NCI-H510A (cell line): ENCODE results near the gene ALG14.
"Not testable (repeated sequence)": the region's sequence is repeated elsewhere in the genome, so short reads cannot be mapped to it uniquely, and the experiment has no call there.

Experiments used
- DNase-seq: peaks from one replicate; lab custom pipeline; 2025; lab: John Stamatoyannopoulos, UW

The ALG14 gene

GRCh38 chr1:95041491-95042165 is 31.1 kb downstream of the ALG14 start:
- DNase-seq = peak; percentile 10

- no peak for DNase-seq
Observed at GRCh38 chr1:95040032-95040525, 32.7 kb downstream of the ALG14 start.

DNA sequence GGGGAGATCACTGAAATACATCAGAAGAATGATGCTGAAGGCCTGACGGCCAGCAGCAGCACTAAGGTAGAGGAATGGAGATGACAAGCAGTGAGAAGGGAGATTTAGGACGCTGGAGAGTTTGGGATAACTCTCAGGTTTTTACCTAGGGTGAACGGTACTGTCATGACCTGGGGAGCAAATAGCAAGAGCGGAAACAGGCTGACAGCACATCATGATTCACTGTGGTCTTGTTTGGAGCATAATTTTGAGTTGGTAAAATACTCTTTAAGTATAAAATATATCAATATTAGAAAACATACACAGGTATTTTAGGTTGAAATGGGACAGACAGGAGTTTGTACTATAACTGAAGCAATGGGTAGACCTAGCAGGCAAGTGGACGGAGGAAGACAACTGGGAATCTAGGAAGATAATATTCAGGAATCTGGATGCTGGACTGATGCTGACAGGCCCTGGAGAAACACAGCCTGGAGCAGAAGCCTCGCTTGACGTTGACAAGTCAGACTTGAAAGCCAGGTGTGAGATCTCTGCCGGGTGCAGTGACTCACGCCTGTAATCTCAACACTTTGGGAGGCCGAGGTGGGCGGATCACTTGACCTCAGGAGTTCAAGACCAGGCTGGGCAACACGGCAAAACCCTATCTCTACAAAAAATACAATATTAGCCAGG is 33.3 kb downstream of the ALG14 start:
- DNase-seq = no peak

GRCh38 chr1:95035536-95035935 is 37.2 kb downstream of the ALG14 start:
- no peak for DNase-seq

DNA sequence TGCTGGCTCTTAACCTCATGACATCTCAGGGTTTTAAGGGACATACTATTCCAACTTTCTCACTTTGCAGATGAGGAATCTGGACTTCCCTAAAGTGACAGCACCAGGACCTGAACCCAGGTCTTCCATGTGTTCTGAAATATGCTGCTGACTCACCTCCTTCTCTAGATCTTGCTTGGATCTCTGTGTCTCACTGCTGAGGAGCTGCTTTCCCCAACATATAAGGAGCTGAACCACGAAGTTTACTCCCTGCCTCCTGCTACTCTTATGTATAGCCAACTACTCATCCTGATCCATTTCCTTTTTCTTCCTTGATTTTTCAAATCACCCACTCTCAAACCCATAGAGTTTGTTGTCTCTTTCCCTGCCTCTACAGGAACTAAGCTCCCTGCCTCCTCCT is 38.2 kb downstream of the ALG14 start:
- DNase-seq = no peak

DNA sequence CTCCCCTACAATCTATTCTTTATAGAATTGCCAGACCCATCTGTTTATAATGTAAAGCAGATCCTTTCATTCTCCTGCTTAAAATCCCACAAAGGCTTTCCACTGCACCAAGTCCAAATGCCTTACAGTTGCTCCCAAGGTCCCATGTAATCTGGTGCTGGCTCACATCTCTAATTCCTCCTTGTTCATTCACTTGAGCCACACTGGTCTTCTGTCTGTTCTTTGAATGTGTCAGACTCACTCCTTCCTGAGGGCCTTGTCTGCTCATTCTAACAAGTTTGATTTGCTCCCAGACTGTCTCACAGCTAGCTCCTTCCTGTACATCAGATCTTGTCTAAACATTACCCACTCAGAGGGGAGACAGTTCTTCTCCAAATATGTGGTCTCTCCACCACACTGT is 38.9 kb downstream of the ALG14 start:
- DNase-seq = no peak

GRCh38 chr1:95029532-95029931 is 43.2 kb downstream of the ALG14 start:
- no peak for DNase-seq

GRCh38 chr1:95028954-95029353 is 43.8 kb downstream of the ALG14 start:
- DNase-seq = no peak

DNA sequence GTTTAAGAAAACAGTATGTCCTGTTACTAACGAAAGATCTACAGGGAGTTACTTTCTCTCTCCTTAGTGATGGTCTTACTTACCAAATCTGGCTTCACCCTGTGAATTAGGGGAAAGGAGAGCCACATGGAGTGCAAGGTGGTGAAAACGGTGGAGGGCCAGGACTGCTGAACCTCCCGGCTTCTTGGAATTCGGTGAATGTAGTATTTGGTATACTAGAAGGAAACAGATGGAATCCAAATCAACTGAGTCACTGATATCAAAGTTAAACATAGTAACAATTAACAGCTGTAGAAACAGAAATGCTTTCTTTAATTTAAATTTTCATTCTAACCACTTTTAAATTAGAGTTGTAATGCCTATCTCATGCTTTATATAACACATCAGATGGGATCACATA is 45.7 kb downstream of the ALG14 start:
- DNase-seq = no peak

DNA sequence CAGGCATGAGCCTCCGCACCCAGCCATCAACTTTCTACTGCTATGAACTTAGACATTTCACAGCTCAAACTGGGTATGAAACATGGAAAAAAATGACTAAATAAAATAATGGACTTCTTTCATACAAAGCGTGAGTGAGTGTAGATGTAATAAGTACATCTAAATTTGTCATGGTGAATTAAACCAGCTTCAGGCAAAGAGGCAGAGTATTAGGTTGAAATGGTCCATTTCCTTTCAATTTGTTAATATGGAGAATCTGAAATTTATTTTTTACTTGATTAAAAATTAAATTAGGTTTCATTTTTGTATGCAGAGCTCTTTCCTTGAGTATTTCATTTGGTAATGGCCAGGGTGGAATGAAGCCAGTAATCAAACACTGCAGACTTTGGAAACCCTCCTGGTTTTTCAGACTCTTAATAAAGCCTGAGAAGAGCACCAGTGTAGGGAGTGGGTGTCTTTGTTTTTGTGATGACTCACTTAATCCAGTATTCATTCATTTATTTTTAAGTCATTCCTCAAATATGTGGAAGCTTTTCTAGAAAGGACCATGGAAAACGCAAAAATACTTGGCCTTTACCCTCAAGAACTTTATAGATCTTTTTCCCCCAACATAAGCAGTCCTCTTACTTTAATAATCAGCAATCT is 49.2 kb downstream of the ALG14 start:
- no peak for DNase-seq

DNA sequence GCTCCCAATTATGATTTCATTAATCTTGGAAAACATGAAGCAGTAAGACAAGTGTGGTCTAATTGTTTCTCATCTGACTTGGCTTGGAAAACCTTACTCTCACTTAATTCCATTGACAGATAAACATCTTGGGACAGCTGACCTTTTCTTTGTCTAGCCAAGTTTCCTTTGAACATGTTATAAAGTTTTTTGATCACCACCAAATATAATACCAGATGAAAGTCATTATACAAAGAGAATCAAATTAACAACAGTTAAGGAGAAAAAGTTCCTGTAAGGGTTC is 50.2 kb downstream of the ALG14 start:
- DNase-seq = no peak

- no peak for DNase-seq
Observed at GRCh38 chr1:95021805-95022643, 50.7 kb downstream of the ALG14 start.

GRCh38 chr1:95021119-95021518 is 51.6 kb downstream of the ALG14 start:
- no peak for DNase-seq

DNA sequence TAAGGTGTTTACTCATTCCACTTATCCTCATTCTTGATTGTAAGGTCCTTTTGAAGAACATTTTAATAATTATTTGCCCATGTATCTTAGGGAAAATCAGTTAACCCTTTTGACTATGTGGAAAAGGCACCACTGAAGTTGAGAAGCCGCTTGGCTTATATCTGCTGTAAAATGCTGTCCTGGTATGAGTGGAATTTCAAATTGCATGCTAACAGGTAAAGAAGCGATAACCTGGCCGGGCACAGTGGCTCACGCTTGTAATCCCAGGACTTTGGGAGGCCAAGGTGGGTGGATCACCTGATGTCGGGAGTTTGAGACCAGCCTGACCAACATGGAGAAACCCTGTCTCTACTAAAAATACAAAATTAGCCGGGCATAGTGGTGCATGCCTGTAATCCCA is 53.3 kb downstream of the ALG14 start:
- DNase-seq = not testable (repeated sequence)

GRCh38 chr1:95018602-95019369 is 54.0 kb downstream of the ALG14 start:
- no peak for DNase-seq

DNA sequence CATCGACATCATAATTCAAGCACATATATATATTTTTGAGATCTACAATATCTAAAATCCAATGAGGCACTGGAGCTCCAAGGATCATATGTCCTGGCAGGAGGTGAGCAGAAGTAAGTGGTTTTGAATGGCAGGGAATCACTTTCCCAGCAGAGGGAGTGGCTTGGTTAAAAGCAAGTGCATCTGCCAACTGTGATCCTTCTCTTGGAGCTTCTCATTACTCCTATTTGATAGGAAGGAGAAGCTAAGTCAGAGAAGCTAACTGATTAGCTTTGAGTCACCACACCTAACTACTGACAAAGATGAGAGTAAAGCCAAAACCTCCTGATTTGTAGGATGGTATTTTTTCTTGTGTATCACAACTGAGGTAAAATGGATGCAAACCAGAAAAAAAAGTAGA is 55.0 kb downstream of the ALG14 start:
- DNase-seq = no peak

DNA sequence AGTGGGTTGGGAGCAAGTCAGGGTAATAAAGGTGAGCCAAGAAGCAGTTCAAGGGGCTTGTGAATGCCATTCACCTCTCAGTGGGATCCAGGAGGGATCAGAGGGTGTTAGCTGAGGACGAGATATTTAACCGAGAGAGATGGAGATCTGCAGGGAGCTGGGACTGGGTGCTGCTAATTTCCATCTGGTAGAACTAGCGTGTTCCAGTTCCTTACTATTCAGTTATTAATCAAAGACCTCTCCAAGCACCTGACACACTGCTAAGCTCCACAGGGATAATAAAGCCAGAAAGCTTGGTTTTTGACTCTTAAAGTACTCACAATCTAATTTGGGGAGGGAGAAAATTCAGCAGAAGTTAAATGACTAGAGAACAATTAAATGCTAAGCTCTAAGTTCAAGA is 57.7 kb downstream of the ALG14 start:
- no peak for DNase-seq

GRCh38 chr1:95013950-95014574 is 58.7 kb downstream of the ALG14 start:
- DNase-seq = no peak

- DNase-seq = no peak
Observed at GRCh38 chr1:95012389-95012788, 60.4 kb downstream of the ALG14 start.

DNA sequence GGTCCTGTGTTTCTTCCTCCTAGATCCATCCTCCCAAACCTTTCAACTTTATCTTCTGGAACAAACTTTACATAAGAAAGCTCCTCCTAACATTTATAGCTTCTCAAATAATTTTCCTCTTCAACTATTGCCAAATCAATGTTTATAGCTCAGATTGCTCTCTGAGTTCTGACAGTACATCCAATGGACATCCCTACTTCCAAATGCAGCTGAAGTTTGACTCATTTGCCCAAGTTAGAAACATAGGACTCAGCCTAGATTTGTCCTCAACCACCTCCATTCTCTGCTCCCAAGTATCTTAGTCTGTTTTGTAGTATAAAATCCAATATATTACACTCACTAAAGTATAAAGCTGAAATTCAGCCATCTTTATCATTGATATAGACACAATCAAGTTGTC is 62.6 kb downstream of the ALG14 start:
- DNase-seq = no peak

DNA sequence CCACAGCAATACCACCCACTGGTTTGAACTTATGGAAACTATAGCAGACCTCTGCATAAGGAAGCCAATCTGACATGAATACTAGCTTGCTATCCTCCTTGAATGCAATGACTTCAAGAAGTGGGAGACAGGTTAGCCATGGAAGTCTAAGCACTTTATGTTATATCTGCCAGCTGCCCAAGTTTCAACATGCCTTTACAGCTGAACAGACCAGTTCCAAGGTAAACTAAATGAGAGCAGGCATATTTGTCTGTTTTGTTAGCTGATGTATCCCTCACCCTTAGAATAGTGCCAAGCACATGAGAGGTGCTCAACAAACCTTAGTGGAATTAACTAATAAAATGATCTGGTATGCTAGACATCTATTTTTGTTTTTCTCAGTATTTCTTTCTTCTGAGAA is 65.1 kb downstream of the ALG14 start:
- DNase-seq = no peak
